Fibroblast of the aortic adventitia (primary cell): ENCODE data around the gene C11orf52. TPM values are rescaled to one million over a fixed set of nuclear protein-coding genes. Genes with fewer than 3 reads are reported as not detected.

Experiments used
- DNase-seq: peaks from one replicate; pipeline ENCODE4 v3.0.0-alpha.2; 2010; ENCODE audit warnings: low read depth
- H3K4me3 ChIP-seq: 2 replicates; pipeline ENCODE4 v1.5.1; 2011; ENCODE audit warnings: low read depth, mild to moderate bottlenecking, control low read depth, low read length, moderate library complexity
- CTCF ChIP-seq: IDR thresholded peaks from 2 replicates; pipeline ENCODE4 v1.5.1; 2011; ENCODE audit warnings: mild to moderate bottlenecking, low read length, control low read depth, inconsistent platforms; ENCODE audit not compliant: insufficient read depth
- total RNA-seq: library from RNA; depleted of rRNA; stranded (reverse); fragments of >200 nt; gene quantifications from 2 replicates; pipeline ENCODE4 v1.2.3, GENCODE V29; 2012; ENCODE audit warnings: low replicate concordance

The C11orf52 gene
- total RNA-seq, 1 donor, result 0.63 TPM

DNA sequence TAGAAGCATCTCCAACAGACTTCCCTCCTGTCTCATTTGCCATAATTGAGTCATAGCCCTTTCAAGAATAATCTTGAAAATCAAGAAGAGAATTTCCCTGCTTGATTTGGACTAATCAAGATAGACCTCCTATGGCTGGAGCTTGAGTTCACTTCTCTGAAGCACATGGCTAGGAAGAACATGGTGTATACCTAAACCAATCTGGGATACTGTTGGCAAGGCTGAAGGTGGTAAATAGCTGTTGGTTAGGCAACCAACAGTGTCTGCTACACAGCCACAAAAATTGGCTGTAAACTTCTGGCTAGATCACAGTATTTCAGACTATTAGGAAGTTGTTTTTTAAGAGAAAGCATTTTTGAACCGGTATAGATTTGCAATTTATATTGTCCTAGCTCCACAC is 12.0 kb upstream of the C11orf52 start:
- no peak for DNase-seq
- TF ChIP-seq CTCF, result no peak
- H3K4me3 ChIP-seq, result no peak overlapping the region

- no peak for TF ChIP-seq CTCF
- DNase-seq, result no peak
- no peak overlapping the region for H3K4me3 ChIP-seq
These were observed 9.9 kb upstream of the C11orf52 start for GRCh38 chr11:111908639-111909305.

- TF ChIP-seq CTCF, result no peak
- no peak overlapping the region for H3K4me3 ChIP-seq
- DNase-seq, result no peak
These were observed 9.3 kb upstream of the C11orf52 start for GRCh38 chr11:111909378-111909777.

GRCh38 chr11:111910676-111911562 is 7.8 kb upstream of the C11orf52 start:
- peak overlapping the region; percentile 29 for H3K4me3 ChIP-seq
- no peak for TF ChIP-seq CTCF

DNA sequence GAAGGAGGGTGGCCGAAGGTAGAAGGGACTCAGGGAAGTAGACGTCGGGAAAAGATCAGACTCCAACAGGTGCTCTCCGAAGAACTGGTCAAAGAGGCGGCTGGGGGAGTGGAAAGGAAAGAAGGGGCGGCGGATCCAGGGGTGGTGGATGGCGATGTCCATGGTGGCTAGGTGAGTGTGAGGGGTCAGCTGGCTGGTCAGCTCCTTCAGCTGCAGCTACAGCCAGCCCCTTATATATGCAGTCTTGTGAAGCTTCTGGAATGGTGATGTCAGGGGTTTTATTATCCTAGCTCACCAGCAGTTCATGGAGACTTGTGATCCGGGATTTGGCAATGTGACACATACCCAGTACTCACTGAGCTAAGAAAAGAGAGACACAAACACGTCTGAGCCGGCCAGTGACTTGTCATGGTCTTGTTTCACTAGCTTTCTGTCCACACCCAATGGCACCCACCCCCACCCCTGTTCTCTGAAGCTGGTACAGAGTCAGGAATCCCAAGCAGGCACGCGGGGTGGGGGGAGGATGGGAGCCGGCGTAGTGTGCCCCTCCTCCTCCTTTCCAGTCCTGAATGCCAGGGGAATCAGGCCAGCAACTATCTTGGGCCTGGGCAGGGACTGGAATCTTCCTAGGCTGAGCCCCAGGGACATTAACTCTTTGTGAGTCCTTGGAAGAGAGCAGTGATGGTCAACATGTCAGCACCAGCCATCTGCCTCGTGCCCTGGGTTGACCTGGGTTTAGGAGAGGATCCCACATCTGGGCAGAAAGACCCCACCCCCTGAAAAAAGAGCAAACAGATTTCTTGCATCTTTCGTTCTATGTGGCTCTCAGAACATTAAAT is 6.9 kb upstream of the C11orf52 start, which contains the start of gene CRYAB:
Gene CRYAB, minus strand, starts transcription at position 208 of the 839 bp plus-strand sequence. Its CDS starts 46 bp downstream, at position 162.
- peak within 1 kb of the TSS; percentile 55 for H3K4me3 ChIP-seq
- no peak for TF ChIP-seq CTCF
- DNase-seq, result peak; percentile 89

More at GRCh38 chr11:111910676-111911562, 7.8 kb upstream of the C11orf52 start:
- no peak for DNase-seq

- DNase-seq, result no peak
- no peak for TF ChIP-seq CTCF
- peak within 1 kb of the TSS; percentile 55 for H3K4me3 ChIP-seq
These were observed 6.2 kb upstream of the C11orf52 start, which contains the start of gene HSPB2 for GRCh38 chr11:111912535-111912934. Gene HSPB2 (plus strand): TSS chr11:111912734. CDS start chr11:111912830, 96 bp downstream.
